GDM1 (cell line): ENCODE data around the gene LAMC1.
A peak's percentile ranks its signal among the peaks of the same experiment; 100 is the strongest.

Experiments
- DNase-seq: peaks from one replicate; lab custom pipeline; 2025; lab: John Stamatoyannopoulos, UW

The LAMC1 gene

GRCh38 chr1:183023146-183023600, at the start of gene LAMC1:
LAMC1 (plus strand) TSS chr1:183023420; CDS start chr1:183023717, 297 bp downstream.
- DNase-seq, result peak; percentile 66

GRCh38 chr1:182974506-182975191, 48.6 kb upstream of the LAMC1 start:
- no peak for DNase-seq

- no peak for DNase-seq
Measured at GRCh38 chr1:182977480-182977879, 45.7 kb upstream of the LAMC1 start.

- DNase-seq, result no peak
Measured at GRCh38 chr1:182978151-182978853, 44.9 kb upstream of the LAMC1 start.

- DNase-seq, result no peak
Measured at GRCh38 chr1:182984138-182984537, 39.1 kb upstream of the LAMC1 start.

- no peak for DNase-seq
Measured at GRCh38 chr1:182984621-182985020, 38.6 kb upstream of the LAMC1 start.

GRCh38 chr1:182985876-182986275, 37.3 kb upstream of the LAMC1 start:
- no peak for DNase-seq

GRCh38 chr1:182990413-182991144, 32.6 kb upstream of the LAMC1 start:
- DNase-seq, result no peak

- no peak for DNase-seq
Measured at GRCh38 chr1:182993746-182994145, 29.5 kb upstream of the LAMC1 start.

- DNase-seq, result peak; percentile 7
Measured at GRCh38 chr1:182995894-182996293, 27.3 kb upstream of the LAMC1 start.

GRCh38 chr1:182996816-182997215, 26.4 kb upstream of the LAMC1 start:
- no peak for DNase-seq

GRCh38 chr1:182998482-182998881, 24.7 kb upstream of the LAMC1 start:
- DNase-seq, result no peak

- no peak for DNase-seq
Measured at GRCh38 chr1:183000167-183000962, 22.9 kb upstream of the LAMC1 start.

- DNase-seq, result no peak
Measured at GRCh38 chr1:183002267-183002666, 21.0 kb upstream of the LAMC1 start.

- DNase-seq, result no peak
Measured at GRCh38 chr1:183002797-183003196, 20.4 kb upstream of the LAMC1 start.

GRCh38 chr1:183003203-183003602, 20.0 kb upstream of the LAMC1 start:
- no peak for DNase-seq

- DNase-seq, result no peak
Measured at GRCh38 chr1:183004141-183004540, 19.1 kb upstream of the LAMC1 start.

GRCh38 chr1:183011859-183012258, 11.4 kb upstream of the LAMC1 start:
- no peak for DNase-seq

GRCh38 chr1:183012301-183012994, 10.8 kb upstream of the LAMC1 start:
- no peak for DNase-seq

GRCh38 chr1:183019139-183019740, 4.0 kb upstream of the LAMC1 start:
- no peak for DNase-seq

GRCh38 chr1:183019860-183020259, 3.4 kb upstream of the LAMC1 start:
- no peak for DNase-seq
